GM23338 (cell line): ENCODE results near the gene KRT3. TPM values are rescaled to one million over a fixed set of nuclear protein-coding genes. Genes with fewer than 3 reads are reported as not detected.
A peak's percentile ranks its signal among the peaks of the same experiment; 100 is the strongest.

Experiments
- ATAC-seq: fragments of 200-7000 bp; cut with Tn5 transposase; 3 replicates; pipeline ENCODE4 v1.9.1; 2020
- DNase-seq: peaks from one replicate; pipeline ENCODE4 v3.0.0-alpha.2; 2015; ENCODE audit warnings: low spot score
- H2AFZ ChIP-seq: fragments of 200-600 bp; sonication (generic); 2 replicates; pipeline ENCODE4 v1.8.0; 2016; ENCODE audit warnings: antibody characterized with exemption, mild to moderate bottlenecking, moderate library complexity
- H3F3A ChIP-seq: fragments of 200-600 bp; sonication (generic); replicated peaks from 2 replicates; pipeline ENCODE4 v1.8.0; 2017; ENCODE audit warnings: antibody characterized with exemption, mixed run types, low read depth
- H3K27ac ChIP-seq: fragments of 200-600 bp; sonication (generic); 2 replicates; pipeline ENCODE4 v1.6.1; 2016; ENCODE audit warnings: low read depth
- H3K27me3 ChIP-seq: fragments of 200-600 bp; sonication (generic); 2 replicates; pipeline ENCODE4 v1.8.0; 2016; ENCODE audit warnings: mild to moderate bottlenecking, mixed run types, moderate library complexity; ENCODE audit not compliant: insufficient read depth
- H3K36me3 ChIP-seq: fragments of 200-600 bp; sonication (generic); 2 replicates; pipeline ENCODE4 v1.8.0; 2016; ENCODE audit warnings: mild to moderate bottlenecking; ENCODE audit not compliant: insufficient read depth
- H3K4me1 ChIP-seq: fragments of 200-600 bp; sonication (generic); 2 replicates; pipeline ENCODE4 v1.8.0; 2016; ENCODE audit warnings: mild to moderate bottlenecking, moderate library complexity; ENCODE audit not compliant: insufficient read depth
- H3K4me2 ChIP-seq: fragments of 200-600 bp; sonication (generic); 2 replicates; pipeline ENCODE4 v1.7.1; 2017; ENCODE audit warnings: mixed run types
- H3K4me3 ChIP-seq: fragments of 200-600 bp; sonication (generic); 2 replicates; pipeline ENCODE4 v1.6.1; 2016; ENCODE audit warnings: mixed run types
- H3K79me2 ChIP-seq: fragments of 200-600 bp; sonication (generic); replicated peaks from 2 replicates; pipeline ENCODE4 v1.8.0; 2017; ENCODE audit warnings: mild to moderate bottlenecking; ENCODE audit not compliant: insufficient read depth
- H3K9me2 ChIP-seq: fragments of 200-600 bp; sonication (generic); 2 replicates; pipeline ENCODE4 v1.8.0; 2017; ENCODE audit not compliant: insufficient read depth
- H4K20me1 ChIP-seq: fragments of 200-600 bp; sonication (generic); replicated peaks from 2 replicates; pipeline ENCODE4 v1.8.0; 2017; ENCODE audit warnings: mild to moderate bottlenecking; ENCODE audit not compliant: insufficient read depth
- H3K27ac Mint-ChIP-seq: 2 replicates; pipeline ENCODE4 v1.8.0; 2020; ENCODE audit warnings: inconsistent platforms, mild to moderate bottlenecking, moderate library complexity, mixed read lengths
- H3K27me3 Mint-ChIP-seq: 3 replicates; pipeline ENCODE4 v1.8.0; 2022; ENCODE audit warnings: low read depth, mild to moderate bottlenecking, moderate library complexity, mixed read lengths, inconsistent platforms; ENCODE audit not compliant: insufficient read depth, poor library complexity
- H3K36me3 Mint-ChIP-seq: 3 replicates; pipeline ENCODE4 v1.8.0; 2021; ENCODE audit warnings: low read depth, mild to moderate bottlenecking, inconsistent platforms, moderate library complexity, mixed read lengths
- H3K4me1 Mint-ChIP-seq: 3 replicates; pipeline ENCODE4 v1.8.0; 2020; ENCODE audit warnings: mild to moderate bottlenecking, inconsistent platforms, mixed read lengths
- H3K4me3 Mint-ChIP-seq: 3 replicates; pipeline ENCODE4 v1.8.0; 2021; ENCODE audit warnings: moderate library complexity, mild to moderate bottlenecking, inconsistent platforms, mixed read lengths
- H3K9me3 Mint-ChIP-seq: 3 replicates; pipeline ENCODE4 v1.8.0; 2020; ENCODE audit warnings: moderate library complexity, mild to moderate bottlenecking, inconsistent platforms, mixed read lengths
- CREB1 ChIP-seq: fragments of 250-450 bp; sonication (Bioruptor Pico); IDR thresholded peaks from 2 replicates; pipeline ENCODE4 v1.5.0; 2020; ENCODE audit warnings: low read depth, mild to moderate bottlenecking, moderate library complexity
- EZH2phosphoT487 ChIP-seq: fragments of 200-600 bp; sonication (generic); IDR thresholded peaks from one replicate; pipeline ENCODE4 v1.8.1; 2018; ENCODE audit warnings: antibody characterized with exemption; ENCODE audit not compliant: unreplicated experiment
- ZNF114 ChIP-seq: fragments of 250-450 bp; sonication (Bioruptor Pico); IDR thresholded peaks from 2 replicates; pipeline ENCODE4 v1.5.0; 2020; ENCODE audit warnings: mild to moderate bottlenecking, moderate library complexity
- polyA plus RNA-seq: library from polyadenylated mRNA; unstranded; fragments of >200 nt; fragmentation: Nextera tagmentation; extraction: Ambion mirVana; gene quantifications from 2 replicates; pipeline ENCODE4 v1.2.1, GENCODE V29; 2016
- total RNA-seq: library from RNA; depleted of rRNA; stranded (reverse); fragments of >200 nt; shearing (Covaris generic); gene quantifications from 2 replicates; pipeline ENCODE4 v1.2.3, GENCODE V29; 2014
- TF ChIP-seq, protein P1 (sequence below), 2 experiments: fragments of 200-600 bp in 1 of 2; sonication (generic) in 1 of 2; conservative IDR thresholded peaks; 2 replicates each; pipeline versions ENCODE4 v1.5.1 to v1.6.1; 2016 to 2017; ENCODE audit warnings: antibody characterized with exemption in 2 of 2, low read depth in 2 of 2, mild to moderate bottlenecking in 2 of 2, moderate library complexity in 1 of 2
- TF ChIP-seq, protein P2 (sequence below): IDR thresholded peaks from 2 replicates; pipeline ENCODE4 v1.6.1; 2016; ENCODE audit warnings: antibody characterized with exemption
- TF ChIP-seq, protein P3 (sequence below): IDR thresholded peaks from one replicate; pipeline ENCODE4 v1.6.1; 2018; ENCODE audit warnings: antibody characterized with exemption; ENCODE audit not compliant: unreplicated experiment

Gene KRT3
- total and polyA plus RNA-seq, 2 experiments from 2014 or later, result not detected

DNA sequence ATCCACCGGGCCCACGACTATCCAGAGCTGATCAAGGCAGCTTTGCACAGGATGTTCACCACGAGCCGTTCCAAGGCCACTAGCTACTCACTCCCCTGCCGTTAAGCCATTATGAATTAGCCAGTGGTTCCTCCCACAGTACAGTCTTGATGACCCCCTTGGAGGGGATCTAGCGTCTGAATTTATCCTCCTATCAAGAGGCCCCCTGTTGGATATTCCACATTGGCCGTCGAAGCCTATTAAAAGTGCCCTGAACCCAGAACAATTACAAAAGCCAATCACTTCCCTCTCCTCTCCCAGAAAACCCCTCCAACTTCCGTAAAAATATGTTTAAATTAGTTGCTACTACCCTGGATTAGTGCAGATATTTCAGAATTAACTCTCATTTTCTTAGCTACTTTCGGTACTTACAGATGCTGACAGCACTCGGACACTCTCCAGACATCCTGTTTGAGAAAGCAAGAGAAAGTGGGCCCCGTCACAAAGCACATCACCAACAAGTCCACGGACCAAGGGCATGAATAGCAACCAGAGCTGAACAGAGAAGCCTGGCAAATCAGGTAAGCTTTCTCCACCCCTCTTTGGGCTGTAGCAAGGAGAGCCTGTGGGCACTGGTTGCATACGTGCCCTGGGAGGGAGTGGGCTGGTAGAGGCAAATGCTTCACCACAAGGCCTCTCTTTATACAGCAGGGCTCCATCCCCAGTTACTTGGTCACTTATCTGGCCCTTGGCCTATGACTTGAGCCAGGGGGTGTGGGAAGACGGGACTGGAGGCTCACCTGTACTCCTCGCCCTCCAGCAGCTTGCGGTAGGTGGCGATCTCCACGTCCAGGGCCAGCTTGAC, 5.3 kb downstream of the KRT3 start:
- no peaks in the 10 kb centered on the region for H3K36me3 ChIP-seq
- no peak for TF ChIP-seq CREB1 (CRISPR knock-in tag)
- TF ChIP-seq, protein P1, sequence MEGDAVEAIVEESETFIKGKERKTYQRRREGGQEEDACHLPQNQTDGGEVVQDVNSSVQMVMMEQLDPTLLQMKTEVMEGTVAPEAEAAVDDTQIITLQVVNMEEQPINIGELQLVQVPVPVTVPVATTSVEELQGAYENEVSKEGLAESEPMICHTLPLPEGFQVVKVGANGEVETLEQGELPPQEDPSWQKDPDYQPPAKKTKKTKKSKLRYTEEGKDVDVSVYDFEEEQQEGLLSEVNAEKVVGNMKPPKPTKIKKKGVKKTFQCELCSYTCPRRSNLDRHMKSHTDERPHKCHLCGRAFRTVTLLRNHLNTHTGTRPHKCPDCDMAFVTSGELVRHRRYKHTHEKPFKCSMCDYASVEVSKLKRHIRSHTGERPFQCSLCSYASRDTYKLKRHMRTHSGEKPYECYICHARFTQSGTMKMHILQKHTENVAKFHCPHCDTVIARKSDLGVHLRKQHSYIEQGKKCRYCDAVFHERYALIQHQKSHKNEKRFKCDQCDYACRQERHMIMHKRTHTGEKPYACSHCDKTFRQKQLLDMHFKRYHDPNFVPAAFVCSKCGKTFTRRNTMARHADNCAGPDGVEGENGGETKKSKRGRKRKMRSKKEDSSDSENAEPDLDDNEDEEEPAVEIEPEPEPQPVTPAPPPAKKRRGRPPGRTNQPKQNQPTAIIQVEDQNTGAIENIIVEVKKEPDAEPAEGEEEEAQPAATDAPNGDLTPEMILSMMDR (conservative IDR thresholded peaks at IDR 0.05; ENCODE audit: low read depth in 2 of 2), result peak in 1 of 2 experiments; percentile 30; a peak in 1 of 4 replicates
- H3K27me3 Mint-ChIP-seq, result peaks cover 13% of the 10 kb centered on the region
- H3K4me2 ChIP-seq, result no peak overlapping the region
- no peaks in the 10 kb centered on the region for H3K36me3 Mint-ChIP-seq
- H3K4me1 ChIP-seq, result no peaks in the 10 kb centered on the region
- no peaks in the 10 kb centered on the region for H3K27me3 ChIP-seq
- ATAC-seq (no peak), DNase-seq (no peak)
- H3K4me1 Mint-ChIP-seq, result peaks cover 5% of the 10 kb centered on the region
- H3K4me3 ChIP-seq, result no peak overlapping the region
- no peak overlapping the region for H3K27ac ChIP-seq
- H4K20me1 ChIP-seq, result no peaks in the 10 kb centered on the region
- no peak overlapping the region for H3K27ac Mint-ChIP-seq
- H3K4me3 Mint-ChIP-seq, result peak overlapping the region; percentile 52
- H3F3A ChIP-seq, result no peaks in the 10 kb centered on the region
- no peaks in the 10 kb centered on the region for H3K79me2 ChIP-seq
- no peaks in the 10 kb centered on the region for H3K9me3 Mint-ChIP-seq
- peaks cover 7% of the 10 kb centered on the region for H3K9me2 ChIP-seq
- H2AFZ ChIP-seq, result peak overlapping the region; percentile 72; the same call in 1 of the 2 replicates

DNA sequence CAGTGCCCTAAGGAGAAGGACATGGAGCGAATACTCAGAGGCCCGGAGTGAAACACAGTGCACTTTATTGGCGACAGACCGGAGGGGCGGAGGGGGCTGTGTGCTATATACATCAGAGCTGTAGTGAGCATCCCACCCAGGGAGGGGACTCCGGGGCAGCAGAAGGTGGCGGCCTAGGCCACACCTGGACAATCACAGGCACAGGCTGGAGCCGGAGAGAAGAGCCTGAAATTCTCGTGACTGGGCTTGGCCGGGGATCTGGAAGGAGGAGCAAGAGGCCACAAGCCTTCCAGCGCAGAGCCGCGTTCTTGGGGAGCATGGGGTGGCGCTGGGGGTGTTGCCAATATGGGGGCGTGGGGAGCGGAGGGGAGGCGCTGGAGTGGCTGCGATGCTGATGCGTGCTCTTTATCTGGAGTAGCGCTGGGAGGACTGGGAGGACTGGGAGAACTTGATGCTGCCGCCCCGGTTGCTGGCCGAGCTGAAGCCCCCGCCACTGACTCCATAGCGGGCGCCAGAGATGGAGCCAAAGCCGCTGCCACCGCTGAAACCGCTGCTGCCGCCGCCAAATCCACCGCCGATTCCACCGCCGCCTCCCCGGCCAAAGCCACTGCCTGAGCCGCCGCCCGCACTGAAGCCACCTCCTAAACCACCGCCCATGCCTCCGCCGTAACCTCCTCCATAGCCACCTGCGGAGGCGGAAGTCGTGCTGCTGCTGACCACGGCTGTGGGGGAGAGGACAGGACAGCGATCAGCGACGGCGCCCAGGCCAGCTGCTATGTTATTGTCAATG, 6.1 kb downstream of the KRT3 start:
- peak overlapping the region; percentile 72; the same call in 1 of the 2 replicates for H2AFZ ChIP-seq
- Mint-ChIP-seq H3K27ac (no peak overlapping the region), H3K9me3 (no peaks in the 10 kb centered on the region), H3K4me3 (peak overlapping the region; percentile 52), H3K4me1 (peaks cover 5% of the 10 kb centered on the region), H3K36me3 (no peaks in the 10 kb centered on the region), H3K27me3 (peaks cover 13% of the 10 kb centered on the region)
- no peak overlapping the region for H3K4me3 ChIP-seq
- DNase-seq (peak; percentile 22), ATAC-seq (peak; percentile 84)
- no peak overlapping the region for H3K27ac ChIP-seq
- no peaks in the 10 kb centered on the region for H3K27me3 ChIP-seq
- peaks cover 7% of the 10 kb centered on the region for H3K9me2 ChIP-seq
- H3F3A ChIP-seq, result no peaks in the 10 kb centered on the region
- H3K4me1 ChIP-seq, result no peaks in the 10 kb centered on the region
- no peak overlapping the region for H3K4me2 ChIP-seq
- no peaks in the 10 kb centered on the region for H3K36me3 ChIP-seq
- H3K79me2 ChIP-seq, result no peaks in the 10 kb centered on the region
- H4K20me1 ChIP-seq, result no peaks in the 10 kb centered on the region
- TF ChIP-seq ZNF114 (CRISPR knock-in tag) (no peak), EZH2phosphoT487 (no peak)
- TF ChIP-seq, protein P2, sequence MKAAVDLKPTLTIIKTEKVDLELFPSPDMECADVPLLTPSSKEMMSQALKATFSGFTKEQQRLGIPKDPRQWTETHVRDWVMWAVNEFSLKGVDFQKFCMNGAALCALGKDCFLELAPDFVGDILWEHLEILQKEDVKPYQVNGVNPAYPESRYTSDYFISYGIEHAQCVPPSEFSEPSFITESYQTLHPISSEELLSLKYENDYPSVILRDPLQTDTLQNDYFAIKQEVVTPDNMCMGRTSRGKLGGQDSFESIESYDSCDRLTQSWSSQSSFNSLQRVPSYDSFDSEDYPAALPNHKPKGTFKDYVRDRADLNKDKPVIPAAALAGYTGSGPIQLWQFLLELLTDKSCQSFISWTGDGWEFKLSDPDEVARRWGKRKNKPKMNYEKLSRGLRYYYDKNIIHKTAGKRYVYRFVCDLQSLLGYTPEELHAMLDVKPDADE, result no peak
- TF ChIP-seq, protein P3, sequence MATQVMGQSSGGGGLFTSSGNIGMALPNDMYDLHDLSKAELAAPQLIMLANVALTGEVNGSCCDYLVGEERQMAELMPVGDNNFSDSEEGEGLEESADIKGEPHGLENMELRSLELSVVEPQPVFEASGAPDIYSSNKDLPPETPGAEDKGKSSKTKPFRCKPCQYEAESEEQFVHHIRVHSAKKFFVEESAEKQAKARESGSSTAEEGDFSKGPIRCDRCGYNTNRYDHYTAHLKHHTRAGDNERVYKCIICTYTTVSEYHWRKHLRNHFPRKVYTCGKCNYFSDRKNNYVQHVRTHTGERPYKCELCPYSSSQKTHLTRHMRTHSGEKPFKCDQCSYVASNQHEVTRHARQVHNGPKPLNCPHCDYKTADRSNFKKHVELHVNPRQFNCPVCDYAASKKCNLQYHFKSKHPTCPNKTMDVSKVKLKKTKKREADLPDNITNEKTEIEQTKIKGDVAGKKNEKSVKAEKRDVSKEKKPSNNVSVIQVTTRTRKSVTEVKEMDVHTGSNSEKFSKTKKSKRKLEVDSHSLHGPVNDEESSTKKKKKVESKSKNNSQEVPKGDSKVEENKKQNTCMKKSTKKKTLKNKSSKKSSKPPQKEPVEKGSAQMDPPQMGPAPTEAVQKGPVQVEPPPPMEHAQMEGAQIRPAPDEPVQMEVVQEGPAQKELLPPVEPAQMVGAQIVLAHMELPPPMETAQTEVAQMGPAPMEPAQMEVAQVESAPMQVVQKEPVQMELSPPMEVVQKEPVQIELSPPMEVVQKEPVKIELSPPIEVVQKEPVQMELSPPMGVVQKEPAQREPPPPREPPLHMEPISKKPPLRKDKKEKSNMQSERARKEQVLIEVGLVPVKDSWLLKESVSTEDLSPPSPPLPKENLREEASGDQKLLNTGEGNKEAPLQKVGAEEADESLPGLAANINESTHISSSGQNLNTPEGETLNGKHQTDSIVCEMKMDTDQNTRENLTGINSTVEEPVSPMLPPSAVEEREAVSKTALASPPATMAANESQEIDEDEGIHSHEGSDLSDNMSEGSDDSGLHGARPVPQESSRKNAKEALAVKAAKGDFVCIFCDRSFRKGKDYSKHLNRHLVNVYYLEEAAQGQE, result no peak
